ENCODE data around the gene SLC6A19.
"Not testable (repeated sequence)": the region's sequence is repeated elsewhere in the genome, so short reads cannot be mapped to it uniquely, and the experiment has no call there.

SLC6A19 gene

DNA sequence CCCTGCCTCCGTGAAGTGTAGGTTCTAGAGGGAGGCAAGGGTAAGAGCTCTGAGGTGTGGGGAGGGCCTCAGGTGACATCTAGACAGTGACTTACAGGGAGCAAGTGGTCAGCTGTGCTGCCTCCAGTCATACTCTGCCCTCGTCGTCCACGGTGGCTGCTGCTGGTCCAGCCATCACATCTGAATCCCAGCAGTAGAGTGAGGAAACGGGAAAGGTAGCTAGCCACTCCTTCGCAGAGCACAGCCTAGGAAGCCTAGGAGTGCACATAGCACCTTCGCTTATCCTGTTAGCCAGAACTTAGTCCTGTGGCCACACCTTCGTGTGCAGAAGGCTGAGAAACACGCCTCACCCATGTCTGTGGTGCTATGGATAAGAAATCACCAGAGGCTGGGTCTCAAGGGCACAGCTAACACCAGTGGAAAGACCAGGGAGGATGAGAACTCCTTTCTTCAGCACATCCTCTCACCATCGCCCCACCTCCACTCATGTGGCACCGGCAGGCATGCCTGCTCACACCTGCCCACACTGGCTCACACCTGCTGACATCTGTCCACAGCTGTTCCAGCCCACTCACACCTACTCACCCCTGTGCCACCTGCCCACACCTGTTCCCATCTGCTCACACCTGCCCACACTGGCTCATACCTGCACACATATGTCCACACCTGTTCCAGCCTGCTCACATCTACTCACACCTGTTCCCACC lies 44.5 kb upstream of the SLC6A19 start:
- peaks cover 23% of the 10 kb centered on the region for H3K27me3 ChIP-seq (ENCODE audit: insufficient read depth, poor library complexity, severe bottlenecking)
- no peak overlapping the region for H3K27ac ChIP-seq (replicated peaks)
- H3K4me3 ChIP-seq (replicated peaks; ENCODE audit: insufficient read depth, low read length), result no peak overlapping the region
- TF ChIP-seq REST (IDR thresholded peaks at IDR 0.05; ENCODE audit: insufficient replicate concordance, low read depth), result no peak
- DNase-seq (ENCODE audit: low read depth in 1 of 2, low spot score in 1 of 2), result no peak

DNA sequence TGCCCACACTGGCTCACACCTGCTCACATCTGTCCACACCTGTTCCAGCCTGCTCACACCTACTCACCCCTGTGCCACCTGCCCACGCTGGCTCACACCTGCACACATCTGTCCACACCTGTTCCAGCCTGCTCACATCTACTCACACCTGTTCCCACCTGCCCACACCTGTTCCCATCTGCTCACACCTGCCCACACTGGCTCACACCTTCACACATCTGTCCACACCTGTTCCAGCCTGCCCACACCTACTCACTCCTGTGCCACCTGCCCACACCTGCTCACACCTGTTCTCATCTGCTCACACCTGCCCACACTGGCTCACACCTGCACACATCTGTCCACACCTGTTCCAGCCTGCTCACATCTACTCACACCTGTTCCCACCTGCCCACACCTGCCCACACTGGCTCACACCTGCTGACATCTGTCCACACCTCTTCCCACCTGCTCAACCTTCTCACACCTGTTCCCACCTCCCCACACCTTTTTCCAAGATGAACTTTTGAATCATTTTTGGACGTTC lies 43.9 kb upstream of the SLC6A19 start:
- peaks cover 21% of the 10 kb centered on the region for H3K27me3 ChIP-seq (ENCODE audit: insufficient read depth, poor library complexity, severe bottlenecking)
- not testable (repeated sequence) for H3K27ac ChIP-seq (replicated peaks); DNase-seq (ENCODE audit: low read depth in 1 of 2, low spot score in 1 of 2); H3K4me3 ChIP-seq (replicated peaks; ENCODE audit: insufficient read depth, low read length)

GRCh38 chr5:1158647-1159340 lies 42.6 kb upstream of the SLC6A19 start:
- Histone ChIP-seq H3K4me3 (replicated peaks; ENCODE audit: insufficient read depth, low read length) (no peak overlapping the region), H3K27ac (replicated peaks) (no peak overlapping the region), H3K27me3 (ENCODE audit: insufficient read depth, poor library complexity, severe bottlenecking) (peaks cover 17% of the 10 kb centered on the region)
- TF ChIP-seq GABPA (IDR thresholded peaks at IDR 0.05; ENCODE audit: low read depth), result no peak
- TF ChIP-seq REST (IDR thresholded peaks at IDR 0.05; ENCODE audit: insufficient replicate concordance, low read depth), result no peak
- TF ChIP-seq, protein P1, sequence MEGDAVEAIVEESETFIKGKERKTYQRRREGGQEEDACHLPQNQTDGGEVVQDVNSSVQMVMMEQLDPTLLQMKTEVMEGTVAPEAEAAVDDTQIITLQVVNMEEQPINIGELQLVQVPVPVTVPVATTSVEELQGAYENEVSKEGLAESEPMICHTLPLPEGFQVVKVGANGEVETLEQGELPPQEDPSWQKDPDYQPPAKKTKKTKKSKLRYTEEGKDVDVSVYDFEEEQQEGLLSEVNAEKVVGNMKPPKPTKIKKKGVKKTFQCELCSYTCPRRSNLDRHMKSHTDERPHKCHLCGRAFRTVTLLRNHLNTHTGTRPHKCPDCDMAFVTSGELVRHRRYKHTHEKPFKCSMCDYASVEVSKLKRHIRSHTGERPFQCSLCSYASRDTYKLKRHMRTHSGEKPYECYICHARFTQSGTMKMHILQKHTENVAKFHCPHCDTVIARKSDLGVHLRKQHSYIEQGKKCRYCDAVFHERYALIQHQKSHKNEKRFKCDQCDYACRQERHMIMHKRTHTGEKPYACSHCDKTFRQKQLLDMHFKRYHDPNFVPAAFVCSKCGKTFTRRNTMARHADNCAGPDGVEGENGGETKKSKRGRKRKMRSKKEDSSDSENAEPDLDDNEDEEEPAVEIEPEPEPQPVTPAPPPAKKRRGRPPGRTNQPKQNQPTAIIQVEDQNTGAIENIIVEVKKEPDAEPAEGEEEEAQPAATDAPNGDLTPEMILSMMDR (IDR thresholded peaks at IDR 0.05; ENCODE audit: insufficient read depth, low read length), result no peak
- TF ChIP-seq SPI1 (IDR thresholded peaks at IDR 0.05; ENCODE audit: borderline replicate concordance, low read depth), result no peak
- no peak for TF ChIP-seq POLR2AphosphoS5 (IDR thresholded peaks at IDR 0.05; ENCODE audit: low read depth)
- no peak for DNase-seq (ENCODE audit: low read depth in 1 of 2, low spot score in 1 of 2)

DNA sequence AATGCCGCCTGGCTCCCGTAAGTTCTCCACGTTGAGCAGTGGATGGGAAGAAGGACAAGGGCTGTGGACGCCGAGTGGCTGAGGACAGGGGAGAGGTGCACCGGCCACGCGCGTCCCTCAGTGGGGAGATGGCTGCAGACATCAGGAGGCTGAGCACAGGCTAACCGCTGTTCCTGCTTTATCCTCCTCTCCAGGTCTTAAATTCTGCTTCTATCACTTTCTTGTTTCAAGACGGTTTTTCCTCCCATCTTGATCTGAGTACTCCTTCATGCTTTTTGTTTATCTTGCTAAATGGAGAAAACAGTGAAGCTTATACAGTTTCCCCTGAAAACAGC lies 42.1 kb upstream of the SLC6A19 start:
- TF ChIP-seq, protein P1 (IDR thresholded peaks at IDR 0.05; ENCODE audit: insufficient read depth, low read length), result no peak
- TF ChIP-seq REST (IDR thresholded peaks at IDR 0.05; ENCODE audit: insufficient replicate concordance, low read depth), result no peak
- no peak for TF ChIP-seq POLR2AphosphoS5 (IDR thresholded peaks at IDR 0.05; ENCODE audit: low read depth)
- TF ChIP-seq SPI1 (IDR thresholded peaks at IDR 0.05; ENCODE audit: borderline replicate concordance, low read depth), result no peak
- TF ChIP-seq GABPA (IDR thresholded peaks at IDR 0.05; ENCODE audit: low read depth), result no peak
- peaks cover 14% of the 10 kb centered on the region for H3K27me3 ChIP-seq (ENCODE audit: insufficient read depth, poor library complexity, severe bottlenecking)
- DNase-seq (ENCODE audit: low read depth in 1 of 2, low spot score in 1 of 2), result no peak
- no peak overlapping the region for H3K4me3 ChIP-seq (replicated peaks; ENCODE audit: insufficient read depth, low read length)
- H3K27ac ChIP-seq (replicated peaks), result no peak overlapping the region
